Measurements from ENCODE around the gene TMEM63C. TPM values are rescaled to one million over a fixed set of nuclear protein-coding genes. Genes with fewer than 3 reads are reported as not detected.

The TMEM63C gene
- total RNA-seq, 2 experiments from 2014 or later = 3.3 to 3.6 TPM

DNA sequence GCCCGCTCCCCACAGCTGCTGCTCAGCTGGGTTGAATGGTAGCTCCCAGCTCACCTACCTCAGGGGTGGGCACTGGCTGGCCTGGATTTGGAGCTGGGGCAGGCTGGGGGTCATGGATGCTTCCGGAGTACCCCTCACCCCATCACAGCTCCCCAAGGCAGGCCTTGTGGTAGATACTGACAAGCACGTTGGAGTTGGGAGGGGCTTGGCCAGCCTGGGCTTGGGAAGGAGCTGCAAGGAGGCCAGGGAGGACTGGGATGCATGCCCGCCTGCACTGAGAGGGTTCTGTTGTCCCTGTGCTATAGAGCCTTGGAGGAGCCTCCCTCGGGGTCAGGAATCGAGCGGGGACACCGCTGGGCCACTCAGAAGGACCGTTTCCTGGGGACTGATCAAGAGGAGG is 14.2 kb downstream of the TMEM63C start:
- Mint-ChIP-seq H3K36me3 (ENCODE audit: low read depth) (no peaks in the 10 kb centered on the region), H3K9me3 (no peaks in the 10 kb centered on the region), H3K4me3 (no peak overlapping the region), H3K4me1 (ENCODE audit: low read depth) (no peaks in the 10 kb centered on the region), H3K27ac (no peak overlapping the region), H3K27me3 (peaks cover 2% of the 10 kb centered on the region)
- intact Hi-C loops (cut with micrococcal nuclease) = no loop called here
- TF ChIP-seq CTCF (IDR thresholded peaks at IDR 0.05) = no peak
- DNase-seq = no peak
- ATAC-seq = no peak
- CTCF ChIA-PET = interaction anchor here (1.1 to 1.6 kb wide), 3 partner anchors 9 to 139 kb away, joined by 3 to 4 read pairs (median 3); no protein-coding TSS in a partner anchor
- POLR2A ChIA-PET = interaction anchor here (0.8 kb wide), 1 partner anchor 10 kb away, joined by 3 read pairs; no protein-coding TSS in a partner anchor

- H3K27ac Mint-ChIP-seq = no peak overlapping the region
- H3K4me3 Mint-ChIP-seq = no peak overlapping the region
- no peak for TF ChIP-seq CTCF (IDR thresholded peaks at IDR 0.05)
- H3K36me3 Mint-ChIP-seq (ENCODE audit: low read depth) = no peaks in the 10 kb centered on the region
- H3K9me3 Mint-ChIP-seq = no peaks in the 10 kb centered on the region
- H3K27me3 Mint-ChIP-seq = peaks cover 2% of the 10 kb centered on the region
- no peak for ATAC-seq
- no peaks in the 10 kb centered on the region for H3K4me1 Mint-ChIP-seq (ENCODE audit: low read depth)
- no peak for DNase-seq
- intact Hi-C loops (cut with micrococcal nuclease) = no loop called here
- CTCF ChIA-PET = no interaction called here
- POLR2A ChIA-PET = interaction anchor here (0.6 kb wide), 1 partner anchor 58 kb away, joined by 4 read pairs; no protein-coding TSS in a partner anchor
These were observed 16.4 kb downstream of the TMEM63C start for GRCh38 chr14:77197988-77198387.

DNA sequence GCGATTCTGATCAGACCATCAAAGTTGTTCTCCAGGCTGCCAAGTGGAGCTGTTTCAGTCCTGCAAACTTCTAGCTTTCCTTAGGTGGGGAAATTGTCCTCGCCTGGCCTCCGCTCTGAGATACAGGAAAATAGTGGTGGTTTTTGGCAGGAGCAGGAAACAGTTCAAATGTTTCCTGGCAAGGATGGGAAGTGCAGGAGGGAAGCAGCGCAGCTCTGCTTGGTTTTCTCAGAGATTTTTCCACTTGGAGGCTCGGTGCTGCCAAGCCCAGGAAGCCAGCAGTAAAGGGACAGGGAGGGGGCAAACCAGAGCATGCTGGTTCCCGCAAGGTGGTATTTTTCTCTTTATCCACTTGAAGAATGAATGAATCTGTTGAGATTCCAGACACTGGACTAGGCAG is 17.0 kb downstream of the TMEM63C start:
- Mint-ChIP-seq H3K36me3 (ENCODE audit: low read depth) (no peaks in the 10 kb centered on the region), H3K27me3 (peaks cover 2% of the 10 kb centered on the region), H3K27ac (no peak overlapping the region), H3K9me3 (no peaks in the 10 kb centered on the region), H3K4me3 (no peak overlapping the region), H3K4me1 (ENCODE audit: low read depth) (no peaks in the 10 kb centered on the region)
- no peak for DNase-seq
- ATAC-seq = no peak
- no peak for TF ChIP-seq CTCF (IDR thresholded peaks at IDR 0.05)
- ChIA-PET CTCF (no interaction called here), POLR2A (no interaction called here)
- intact Hi-C loops (cut with micrococcal nuclease) = no loop called here

DNA sequence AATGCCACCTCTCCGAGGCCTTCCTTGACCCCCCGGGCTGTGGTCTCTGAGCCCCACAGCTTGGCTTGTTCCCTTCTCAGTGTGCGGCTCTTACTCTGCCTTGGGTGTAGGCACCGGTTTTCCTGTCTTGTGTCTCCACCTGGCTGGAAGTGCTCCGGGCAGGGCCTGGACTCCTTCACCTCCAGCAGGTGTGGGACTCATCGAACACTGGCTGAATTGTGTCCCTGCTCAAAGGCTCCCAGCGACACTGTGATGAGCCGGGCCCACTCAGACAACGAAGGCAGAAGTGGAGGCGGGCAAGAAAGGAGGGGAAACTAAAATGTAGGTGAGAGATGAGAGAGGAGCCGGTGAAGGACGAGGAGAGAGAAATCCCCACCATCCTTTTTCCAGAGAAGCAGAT is 18.0 kb downstream of the TMEM63C start:
- ChIA-PET POLR2A (no interaction called here), CTCF (no interaction called here)
- peaks cover 2% of the 10 kb centered on the region for H3K27me3 Mint-ChIP-seq

More for the DNA sequence above, 18.0 kb downstream of the TMEM63C start:
- ATAC-seq (no peak), DNase-seq (no peak)
- no peaks in the 10 kb centered on the region for H3K9me3 Mint-ChIP-seq
- H3K27ac Mint-ChIP-seq = no peak overlapping the region
- no peaks in the 10 kb centered on the region for H3K4me1 Mint-ChIP-seq (ENCODE audit: low read depth)
- intact Hi-C loops (cut with micrococcal nuclease) = no loop called here
- TF ChIP-seq CTCF (IDR thresholded peaks at IDR 0.05) = no peak
- no peaks in the 10 kb centered on the region for H3K36me3 Mint-ChIP-seq (ENCODE audit: low read depth)
- no peak overlapping the region for H3K4me3 Mint-ChIP-seq

All from activated CD8-positive, alpha-beta T cell treated with anti-CD3 and anti-CD28 coated beads for 36 hours (primary cell).